Neural cell (in vitro differentiated cells): Measurements from ENCODE around the gene NTRK2. TPM values are rescaled to one million over a fixed set of nuclear protein-coding genes. Genes with fewer than 3 reads are reported as not detected.

ENCODE experiments used
- H2AFZ ChIP-seq: fragments of 200-600, 300-800 bp; sonication (generic), shearing (Covaris generic); 2 replicates; pipeline ENCODE4 v1.6.0; 2014; ENCODE audit warnings: low read depth, mild to moderate bottlenecking, antibody characterized with exemption, low read length, moderate library complexity
- H3F3A ChIP-seq: fragments of 200-600 bp; shearing (Covaris generic); 2 replicates; pipeline ENCODE4 v1.6.1; 2016; ENCODE audit warnings: mild to moderate bottlenecking, moderate library complexity, mixed read lengths, antibody characterized with exemption, low read length; ENCODE audit not compliant: insufficient read depth, poor library complexity, severe bottlenecking
- H3K27ac ChIP-seq: fragments of 200-600, 300-800 bp; sonication (generic), shearing (Covaris generic); 2 replicates; pipeline ENCODE4 v1.5.1; 2014; ENCODE audit warnings: mild to moderate bottlenecking, low read length, moderate library complexity
- H3K27me3 ChIP-seq: fragments of 300-800, 200-600 bp; sonication (generic), shearing (Covaris generic); 2 replicates; pipeline ENCODE4 v1.6.0; 2014; ENCODE audit warnings: mild to moderate bottlenecking, low read depth, low read length, moderate library complexity; ENCODE audit not compliant: insufficient read depth
- H3K36me3 ChIP-seq: fragments of 300-800, 200-600 bp; sonication (generic), shearing (Covaris generic); 2 replicates; pipeline ENCODE4 v1.5.1; 2014; ENCODE audit warnings: mild to moderate bottlenecking, antibody characterized with exemption, low read length, moderate library complexity; ENCODE audit not compliant: insufficient read depth
- H3K4me2 ChIP-seq: fragments of 300-800, 200-600 bp; sonication (generic), shearing (Covaris generic); 2 replicates; pipeline ENCODE4 v1.6.0; 2014; ENCODE audit warnings: mild to moderate bottlenecking, low read length
- H3K4me3 ChIP-seq: fragments of 300-800, 200-600 bp; sonication (generic), shearing (Covaris generic); 2 replicates; pipeline ENCODE4 v1.5.1; 2014; ENCODE audit warnings: mild to moderate bottlenecking, low read length, moderate library complexity
- H3K79me2 ChIP-seq: fragments of 200-600 bp; shearing (Covaris generic); replicated peaks from 2 replicates; pipeline ENCODE4 v1.6.0; 2014; ENCODE audit warnings: mild to moderate bottlenecking, low read length, moderate library complexity; ENCODE audit not compliant: insufficient read depth
- H3K9ac ChIP-seq: fragments of 300-800, 200-600 bp; sonication (generic), shearing (Covaris generic); 2 replicates; pipeline ENCODE4 v1.6.1; 2016; ENCODE audit warnings: mild to moderate bottlenecking, low read length, mixed read lengths
- H3K9me2 ChIP-seq: fragments of 200-600 bp; shearing (Covaris generic); 2 replicates; pipeline ENCODE4 v1.6.1; 2016; ENCODE audit warnings: mild to moderate bottlenecking, low read length, mixed read lengths; ENCODE audit not compliant: insufficient read depth
- H3K9me3 ChIP-seq: fragments of 200-600, 300-800 bp; sonication (generic), shearing (Covaris generic); 2 replicates; pipeline ENCODE4 v1.6.1; 2016; ENCODE audit warnings: mild to moderate bottlenecking, mixed run types, low read length, moderate library complexity, mixed read lengths
- H4K20me1 ChIP-seq: fragments of 200-600 bp; shearing (Covaris generic); 2 replicates; pipeline ENCODE4 v1.6.1; 2016; ENCODE audit warnings: mild to moderate bottlenecking, mixed run types; ENCODE audit not compliant: insufficient read depth
- EP300 ChIP-seq: fragments of 450-650 bp; conservative IDR thresholded peaks from 2 replicates; pipeline ENCODE4 v1.6.1; 2014; ENCODE audit warnings: antibody characterized with exemption, mild to moderate bottlenecking, moderate library complexity; ENCODE audit not compliant: poor library complexity, severe bottlenecking
- EZH2 ChIP-seq: fragments of 200-600, 300-800 bp; shearing (Covaris generic), sonication (generic); IDR thresholded peaks from 2 replicates; pipeline ENCODE4 v1.6.1; 2014; ENCODE audit warnings: antibody characterized with exemption, low read length, borderline replicate concordance, mild to moderate bottlenecking; ENCODE audit not compliant: insufficient read depth, poor library complexity, severe bottlenecking
- MXI1 ChIP-seq: fragments of 450-650 bp; conservative IDR thresholded peaks from 2 replicates; pipeline ENCODE4 v1.6.1; 2014; ENCODE audit warnings: antibody characterized with exemption, mild to moderate bottlenecking; ENCODE audit not compliant: poor library complexity, severe bottlenecking
- POLR2AphosphoS5 ChIP-seq: IDR thresholded peaks from 2 replicates; pipeline ENCODE4 v1.6.1; 2012
- RAD21 ChIP-seq: fragments of 450-650 bp; conservative IDR thresholded peaks from 2 replicates; pipeline ENCODE4 v1.6.1; 2014; ENCODE audit warnings: antibody characterized with exemption, mild to moderate bottlenecking, moderate library complexity
- REST ChIP-seq: IDR thresholded peaks from 2 replicates; pipeline ENCODE4 v1.6.1; 2012; ENCODE audit warnings: borderline replicate concordance
- SMC3 ChIP-seq: fragments of 450-650 bp; conservative IDR thresholded peaks from 2 replicates; pipeline ENCODE4 v1.6.1; 2014; ENCODE audit warnings: antibody characterized with exemption, mild to moderate bottlenecking, moderate library complexity; ENCODE audit not compliant: poor library complexity
- TAF1 ChIP-seq: IDR thresholded peaks from 2 replicates; pipeline ENCODE4 v1.6.1; 2012; ENCODE audit warnings: low read depth
- polyA plus RNA-seq: library from polyadenylated mRNA; depleted of rRNA; stranded (reverse); fragments of >200 nt; gene quantifications from 2 replicates; pipeline ENCODE4 v1.2.3, GENCODE V29; 2014
- TF ChIP-seq, protein P1 (sequence below): fragments of 450-650 bp; IDR thresholded peaks from 2 replicates; pipeline ENCODE4 v1.5.1; 2014; ENCODE audit warnings: antibody characterized with exemption, mild to moderate bottlenecking, moderate library complexity; ENCODE audit not compliant: poor library complexity, severe bottlenecking

NTRK2 gene
- polyA plus RNA-seq, 1 donor from 2014 or later, result 14.2 TPM

DNA sequence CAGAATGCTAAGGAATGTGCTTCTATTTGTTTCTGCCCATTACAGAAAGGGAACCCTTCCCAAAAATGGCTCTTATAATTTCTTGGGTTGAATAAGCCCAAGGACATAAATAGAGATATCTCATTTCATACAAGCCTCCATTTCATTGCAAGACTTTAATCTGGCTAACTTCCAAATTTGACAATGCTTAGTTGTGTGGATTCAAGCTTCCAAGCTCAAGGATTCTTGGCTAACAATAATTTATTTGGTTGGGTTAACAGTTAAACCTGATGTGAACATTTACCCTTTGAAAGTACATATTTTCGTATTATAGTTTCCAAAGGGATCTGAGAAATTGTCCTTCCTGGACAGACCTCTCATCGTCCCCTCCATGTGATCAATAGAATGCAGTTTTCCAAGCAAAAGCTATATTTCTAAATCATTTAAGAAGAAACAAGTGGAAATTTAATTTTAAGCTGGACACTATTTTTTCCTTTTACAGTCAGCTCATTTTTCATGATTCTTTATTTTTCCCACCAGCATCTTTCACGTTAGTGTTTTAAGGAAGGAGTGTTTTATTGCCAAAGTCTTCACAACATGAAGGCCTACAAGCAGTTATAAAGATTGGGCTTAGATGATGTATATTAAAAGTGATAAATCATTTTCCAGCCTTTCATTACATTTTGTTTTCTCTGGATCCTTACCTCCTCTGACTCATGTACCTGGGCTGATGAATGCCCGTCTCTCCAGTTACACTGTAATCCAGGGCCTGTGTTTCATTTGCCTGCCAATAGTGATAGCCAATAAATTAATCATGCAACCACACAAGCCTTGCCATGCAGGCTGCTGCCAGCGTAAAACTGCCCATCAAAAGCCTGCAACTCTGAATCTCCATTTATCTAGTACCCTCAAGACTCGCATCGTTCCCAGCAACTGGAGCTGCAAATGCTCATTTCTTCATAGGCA lies 176.7 kb downstream of the NTRK2 start:
- H3F3A ChIP-seq, result no peaks in the 10 kb centered on the region
- no peaks in the 10 kb centered on the region for H4K20me1 ChIP-seq
- H3K27me3 ChIP-seq, result no peaks in the 10 kb centered on the region
- no peak overlapping the region for H3K4me3 ChIP-seq
- H3K4me2 ChIP-seq, result no peak overlapping the region
- H3K27ac ChIP-seq, result no peak overlapping the region
- H3K9me2 ChIP-seq, result no peaks in the 10 kb centered on the region
- no peaks in the 10 kb centered on the region for H3K9me3 ChIP-seq
- H2AFZ ChIP-seq, result no peak overlapping the region
- H3K36me3 ChIP-seq, result no peaks in the 10 kb centered on the region
- no peak for TF ChIP-seq POLR2AphosphoS5
- no peak for TF ChIP-seq REST
- TF ChIP-seq RAD21, result no peak
- no peak for TF ChIP-seq MXI1
- TF ChIP-seq EZH2, result no peak
- TF ChIP-seq EP300, result no peak
- TF ChIP-seq, protein P1, sequence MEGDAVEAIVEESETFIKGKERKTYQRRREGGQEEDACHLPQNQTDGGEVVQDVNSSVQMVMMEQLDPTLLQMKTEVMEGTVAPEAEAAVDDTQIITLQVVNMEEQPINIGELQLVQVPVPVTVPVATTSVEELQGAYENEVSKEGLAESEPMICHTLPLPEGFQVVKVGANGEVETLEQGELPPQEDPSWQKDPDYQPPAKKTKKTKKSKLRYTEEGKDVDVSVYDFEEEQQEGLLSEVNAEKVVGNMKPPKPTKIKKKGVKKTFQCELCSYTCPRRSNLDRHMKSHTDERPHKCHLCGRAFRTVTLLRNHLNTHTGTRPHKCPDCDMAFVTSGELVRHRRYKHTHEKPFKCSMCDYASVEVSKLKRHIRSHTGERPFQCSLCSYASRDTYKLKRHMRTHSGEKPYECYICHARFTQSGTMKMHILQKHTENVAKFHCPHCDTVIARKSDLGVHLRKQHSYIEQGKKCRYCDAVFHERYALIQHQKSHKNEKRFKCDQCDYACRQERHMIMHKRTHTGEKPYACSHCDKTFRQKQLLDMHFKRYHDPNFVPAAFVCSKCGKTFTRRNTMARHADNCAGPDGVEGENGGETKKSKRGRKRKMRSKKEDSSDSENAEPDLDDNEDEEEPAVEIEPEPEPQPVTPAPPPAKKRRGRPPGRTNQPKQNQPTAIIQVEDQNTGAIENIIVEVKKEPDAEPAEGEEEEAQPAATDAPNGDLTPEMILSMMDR, result no peak
- no peak for TF ChIP-seq SMC3
- no peak for TF ChIP-seq TAF1
- no peaks in the 10 kb centered on the region for H3K79me2 ChIP-seq
- H3K9ac ChIP-seq, result no peak overlapping the region

- no peaks in the 10 kb centered on the region for H3F3A ChIP-seq
- no peak overlapping the region for H3K4me2 ChIP-seq
- H4K20me1 ChIP-seq, result no peaks in the 10 kb centered on the region
- TF ChIP-seq SMC3 (no peak), EP300 (no peak), REST (no peak), POLR2AphosphoS5 (no peak), TAF1 (no peak), MXI1 (no peak), EZH2 (no peak), RAD21 (no peak)
- TF ChIP-seq, protein P1, result no peak
- H3K4me3 ChIP-seq, result no peak overlapping the region
- H3K79me2 ChIP-seq, result no peaks in the 10 kb centered on the region
- H3K27ac ChIP-seq, result no peak overlapping the region
- no peak overlapping the region for H3K9ac ChIP-seq
- H3K36me3 ChIP-seq, result no peaks in the 10 kb centered on the region
- no peaks in the 10 kb centered on the region for H3K9me2 ChIP-seq
- no peaks in the 10 kb centered on the region for H3K27me3 ChIP-seq
- no peaks in the 10 kb centered on the region for H3K9me3 ChIP-seq
- H2AFZ ChIP-seq, result no peak overlapping the region
Observed at GRCh38 chr9:84846906-84847305, 177.4 kb downstream of the NTRK2 start.
